PFSK-1 (cell line): Measurements from ENCODE around the gene BANK1.

Experiments
- FOXP2 ChIP-seq: optimal IDR thresholded peaks from 2 replicates; pipeline ENCODE3; 2011; ENCODE audit warnings: borderline replicate concordance, control low read depth, inconsistent platforms; ENCODE audit not compliant: insufficient read depth; ENCODE audit errors: extremely low read length, extremely low read depth
- POLR2AphosphoS5 ChIP-seq: IDR thresholded peaks from 2 replicates; pipeline ENCODE4 v1.6.1; 2012; ENCODE audit warnings: low read depth, mild to moderate bottlenecking, control low read depth, low read length, moderate library complexity
- REST ChIP-seq, 2 experiments: IDR thresholded peaks; 2 replicates each; pipeline versions ENCODE4 v1.6.1 to v1.8.0; 2011 to 2012; ENCODE audit warnings: low read depth in 2 of 2, low read length in 2 of 2, control low read depth in 1 of 2, inconsistent platforms in 1 of 2, mild to moderate bottlenecking in 1 of 2, moderate library complexity in 1 of 2; ENCODE audit not compliant: insufficient read depth in 1 of 2
- SIN3A ChIP-seq: IDR thresholded peaks from 2 replicates; pipeline ENCODE4 v1.6.1; 2012; ENCODE audit warnings: mild to moderate bottlenecking, low read length, moderate library complexity, borderline replicate concordance; ENCODE audit not compliant: insufficient read depth
- TAF1 ChIP-seq: IDR thresholded peaks from 2 replicates; pipeline ENCODE4 v1.6.1; 2012; ENCODE audit warnings: low read length, control low read depth, borderline replicate concordance; ENCODE audit not compliant: insufficient read depth

Gene BANK1

GRCh38 chr4:101871962-101872676 lies 81.6 kb downstream of the BANK1 start:
- TF ChIP-seq REST (IDR thresholded peaks at IDR 0.05; ENCODE audit: insufficient read depth in 1 of 2, low read depth in 2 of 2, low read length in 2 of 2) (no peak), SIN3A (no peak), POLR2AphosphoS5 (no peak), FOXP2 (no peak)

DNA sequence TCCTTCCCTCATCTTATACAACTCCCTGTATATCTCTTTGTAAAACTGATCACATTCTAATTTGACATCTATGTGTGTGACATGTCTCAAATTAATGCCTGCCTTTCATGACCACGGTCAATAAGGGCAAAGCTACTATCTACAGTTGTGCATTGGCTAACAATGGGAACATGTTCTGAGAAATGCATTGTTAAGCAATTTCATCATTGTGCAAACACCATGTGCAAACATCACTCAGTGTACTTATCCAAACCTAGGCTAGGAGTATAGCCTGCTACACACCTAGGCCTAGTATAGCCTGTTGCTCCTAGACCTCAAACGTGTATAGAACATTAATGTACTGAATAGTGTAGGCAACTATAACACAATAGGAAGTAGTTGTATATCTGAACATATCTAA lies 95.0 kb downstream of the BANK1 start:
- TF ChIP-seq SIN3A = no peak
- no peak for TF ChIP-seq TAF1
- no peak for TF ChIP-seq REST (IDR thresholded peaks at IDR 0.05; ENCODE audit: insufficient read depth in 1 of 2, low read depth in 2 of 2, low read length in 2 of 2)
- TF ChIP-seq FOXP2 = no peak
- TF ChIP-seq POLR2AphosphoS5 = no peak

- TF ChIP-seq FOXP2 (no peak), REST (IDR thresholded peaks at IDR 0.05; ENCODE audit: insufficient read depth in 1 of 2, low read depth in 2 of 2, low read length in 2 of 2) (no peak), SIN3A (no peak), POLR2AphosphoS5 (no peak), TAF1 (no peak)
These were observed 96.3 kb downstream of the BANK1 start for GRCh38 chr4:101886826-101887225.

- TF ChIP-seq POLR2AphosphoS5 = no peak
- TF ChIP-seq REST (IDR thresholded peaks at IDR 0.05; ENCODE audit: insufficient read depth in 1 of 2, low read depth in 2 of 2, low read length in 2 of 2) = no peak
- no peak for TF ChIP-seq FOXP2
- TF ChIP-seq SIN3A = no peak
- TF ChIP-seq TAF1 = no peak
These were observed 97.9 kb downstream of the BANK1 start for GRCh38 chr4:101888472-101888871.
